H1 (cell line): ENCODE results near the gene CDIPT. TPM values are rescaled to one million over a fixed set of nuclear protein-coding genes. Genes with fewer than 3 reads are reported as not detected.

Source experiments
- ASH2L ChIP-seq: fragments of 200-600, 300-600 bp; sonication (generic); IDR thresholded peaks from one replicate; pipeline ENCODE4 v1.7.1; 2017; ENCODE audit warnings: low read length
- ATF2 ChIP-seq: IDR thresholded peaks from 2 replicates; pipeline ENCODE4 v1.6.1; 2012; ENCODE audit warnings: low read length, inconsistent platforms
- CREB1 ChIP-seq: IDR thresholded peaks from 2 replicates; pipeline ENCODE4 v1.6.1; 2012; ENCODE audit warnings: inconsistent platforms
- FOSL1 ChIP-seq: IDR thresholded peaks from 2 replicates; pipeline ENCODE4 v1.6.1; 2011; ENCODE audit warnings: mild to moderate bottlenecking, low read depth, low read length, moderate library complexity; ENCODE audit not compliant: insufficient read depth
- MAX ChIP-seq: IDR thresholded peaks from 2 replicates; pipeline ENCODE4 v1.6.1; 2012; ENCODE audit warnings: inconsistent platforms
- POLR2A ChIP-seq, 2 experiments: IDR thresholded peaks; 1 replicate in 1 of 2; 2 replicates in 1 of 2; pipeline ENCODE4 v1.6.1; 2011; ENCODE audit warnings: low read depth in 2 of 2, low read length in 2 of 2, mild to moderate bottlenecking in 2 of 2; ENCODE audit errors: control extremely low read depth in 1 of 2
- RNF2 ChIP-seq: fragments of 200-900, 300-1000 bp; sonication (generic); IDR thresholded peaks from 2 replicates; pipeline ENCODE4 v1.7.1; 2016; ENCODE audit warnings: borderline replicate concordance, low read depth, mild to moderate bottlenecking, antibody characterized with exemption, low read length; ENCODE audit not compliant: poor library complexity, severe bottlenecking; ENCODE audit errors: missing control alignments
- polyA plus RNA-seq, 7 experiments: library from polyadenylated mRNA; depleted of rRNA in 3 of 7; stranded (reverse) in 5 of 7; unstranded in 2 of 7; fragments of >200 nt in 5 of 7; fragments of 200-250 nt in 2 of 7; gene quantifications; 1 replicate in 5 of 7; 2 replicates in 1 of 7; 4 replicates in 1 of 7; pipeline versions ENCODE4 v1.2.1 to v1.2.3, GENCODE V29; 2011 to 2013; ENCODE audit warnings: missing spikeins in 2 of 7, mixed read lengths in 2 of 7
- total RNA-seq: library from RNA; stranded (reverse); fragmentation: NEBNext Ultra II Directional; extraction: Animal tissue kit (Norgen Biotek cat#: 25700); gene quantifications from 2 replicates; pipeline ENCODE4 v1.2.1, GENCODE V29; 2021

Gene CDIPT
- total and polyA plus RNA-seq, 2 of the 8 experiments (the other 6 are each of a cell fraction or from before 2014, with no cell fraction given), result 69.2 to 140 TPM

GRCh38 chr16:29900102-29900887 lies 37.3 kb upstream of the CDIPT start, which contains the start of gene ASPHD1 (continued):
- TF ChIP-seq MAX, result peak; percentile 47; the same call in 1 of the 2 replicates
- no peak for TF ChIP-seq FOSL1
- TF ChIP-seq CREB1, result peak; percentile 82
- 0 out of 2 replicates have a peak, but pooled peaks have one; percentile 67 for TF ChIP-seq ATF2
- TF ChIP-seq RNF2, result no peak
- TF ChIP-seq POLR2A (IDR thresholded peaks at IDR 0.05; ENCODE audit: control extremely low read depth in 1 of 2, low read depth in 2 of 2, low read length in 2 of 2), result no peak
- peak; percentile 31 for TF ChIP-seq ASH2L
